UCSD-AML1 (cell line): ENCODE results near the gene DNASE1.

Source experiments
- DNase-seq: peaks from one replicate; lab custom pipeline; 2025; ENCODE audit not compliant: unreplicated experiment; lab: John Stamatoyannopoulos, UW

DNASE1 gene

DNA sequence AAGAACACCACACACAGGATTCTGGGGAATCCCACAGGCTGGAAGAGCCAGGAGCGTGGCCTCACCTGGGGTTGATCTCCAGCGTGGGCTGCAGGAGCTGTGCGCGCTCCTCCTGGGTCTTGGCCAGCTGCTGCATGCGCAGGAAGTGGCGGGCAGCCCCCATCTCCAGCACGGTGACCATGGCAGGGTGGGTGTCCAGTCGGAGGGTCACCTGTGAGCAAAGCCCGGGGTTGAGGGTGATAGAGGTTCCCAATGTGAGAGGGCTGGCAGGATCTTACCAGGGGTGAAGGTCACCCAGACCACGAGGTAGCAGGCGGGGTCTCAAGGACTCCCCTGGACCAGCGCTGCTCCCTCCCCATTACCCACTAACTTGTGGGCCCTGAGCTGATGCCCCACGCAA lies 7.4 kb downstream of the DNASE1 start:
- DNase-seq, result no peak

DNA sequence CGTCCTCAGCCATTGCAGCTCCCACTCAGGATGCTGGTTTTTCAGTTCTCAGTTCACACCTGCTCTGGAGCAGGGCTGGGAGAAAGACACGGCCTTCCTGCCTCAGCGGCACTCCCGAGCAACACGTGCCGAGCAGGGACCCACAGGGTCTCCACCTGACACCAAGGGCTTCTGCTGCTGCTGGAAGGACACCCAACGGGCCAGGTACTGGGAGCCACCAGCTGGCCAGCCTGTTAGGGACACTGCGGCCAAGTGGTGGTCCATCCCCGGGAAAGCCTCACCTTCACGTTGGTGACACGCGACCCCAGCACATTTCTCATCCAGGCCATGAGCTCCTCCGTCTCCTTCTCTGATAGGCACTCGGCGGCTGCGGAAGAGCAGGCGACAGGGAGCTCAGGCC lies 8.1 kb downstream of the DNASE1 start:
- no peak for DNase-seq

DNA sequence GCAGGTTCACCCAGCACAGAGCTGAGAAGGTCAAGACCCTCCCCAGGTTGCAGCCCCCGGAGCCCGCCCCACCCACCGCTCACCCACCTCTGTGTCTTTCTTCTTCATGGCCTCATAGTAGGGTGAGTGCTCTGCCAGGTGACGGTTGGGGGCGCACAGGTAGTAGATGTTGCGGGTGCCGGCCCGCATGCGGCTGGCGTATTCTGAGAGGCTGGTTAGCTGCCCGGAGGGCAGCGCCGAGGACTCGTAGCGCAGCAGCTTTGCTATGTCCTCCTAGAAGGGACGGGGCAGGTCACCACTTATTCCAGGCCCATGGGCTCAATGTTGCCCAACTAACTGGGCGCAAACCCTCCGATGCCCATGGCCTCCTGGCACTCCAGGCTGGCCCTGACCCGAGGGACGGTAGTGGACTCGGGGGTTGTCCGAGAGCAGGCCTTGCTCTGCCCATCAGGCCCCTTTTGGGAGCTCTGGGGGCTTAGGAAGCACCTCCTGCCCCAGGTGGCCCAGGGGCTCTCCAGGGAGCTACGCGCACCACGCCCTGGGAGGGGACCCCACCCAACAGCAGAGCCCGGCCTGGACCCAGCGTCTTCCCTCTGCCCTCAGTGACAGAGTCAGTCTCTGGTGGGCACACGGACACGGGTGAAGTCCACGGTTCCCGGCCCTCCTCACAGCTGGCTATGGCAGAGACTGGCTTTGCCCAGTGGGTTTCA lies 9.9 kb downstream of the DNASE1 start:
- no peak for DNase-seq

DNA sequence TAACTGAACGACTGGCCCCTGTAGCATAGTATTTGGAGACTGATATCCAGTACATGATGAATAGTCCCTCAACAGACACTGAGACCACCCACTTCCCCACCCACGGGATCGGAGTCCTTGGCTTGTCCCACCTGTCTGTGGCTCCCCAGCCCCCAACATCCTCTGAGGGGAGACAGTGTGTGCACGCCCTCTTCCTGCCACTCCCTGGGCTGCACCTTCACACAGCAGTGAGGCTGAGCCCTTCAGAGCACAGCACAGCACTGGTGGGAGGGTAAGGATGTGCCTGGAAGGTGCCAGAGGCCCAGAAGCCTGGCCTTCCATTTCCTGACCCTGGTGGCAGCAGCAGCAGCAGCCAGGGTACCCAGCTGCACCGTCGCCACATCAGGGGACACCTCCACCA lies 11.0 kb downstream of the DNASE1 start:
- no peak for DNase-seq

DNA sequence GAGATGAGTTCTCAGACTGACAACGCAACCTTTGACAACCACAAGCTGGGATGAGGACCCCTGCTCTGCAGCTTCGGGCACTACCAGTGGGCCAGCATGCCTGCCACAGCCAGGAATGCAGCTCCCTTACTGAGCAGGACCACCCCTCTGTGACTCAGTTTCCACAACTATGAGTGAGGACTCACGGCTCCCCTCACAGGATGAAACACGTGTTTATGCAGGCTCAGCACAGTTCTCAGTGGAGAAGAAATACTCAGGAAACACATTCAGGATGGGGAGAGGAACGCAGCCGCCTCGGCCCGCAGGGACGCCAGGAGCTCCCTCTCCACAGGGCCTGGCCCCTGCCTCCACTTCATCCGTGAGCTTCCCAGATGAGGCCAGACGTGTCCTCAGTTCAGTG lies 14.1 kb downstream of the DNASE1 start:
- DNase-seq, result no peak

DNA sequence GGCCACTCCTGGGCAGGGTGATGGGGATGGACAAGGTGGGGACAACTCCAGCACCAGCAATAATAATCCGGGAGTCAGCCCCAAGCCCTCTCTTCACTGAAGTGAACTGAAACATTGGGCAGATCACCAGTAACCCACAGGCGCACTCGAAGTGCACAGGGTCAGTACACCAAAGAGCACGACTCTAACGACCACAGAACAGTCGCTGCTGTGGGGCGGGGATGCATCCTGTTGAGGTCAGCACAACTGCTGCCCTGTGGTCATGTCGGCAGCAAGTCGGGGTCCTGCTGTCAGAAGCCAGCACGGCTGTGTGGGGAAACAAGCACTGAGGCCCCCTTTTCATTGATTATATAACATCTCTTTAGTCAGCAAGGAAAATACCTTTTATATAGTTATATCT lies 14.6 kb downstream of the DNASE1 start:
- DNase-seq, result no peak

DNA sequence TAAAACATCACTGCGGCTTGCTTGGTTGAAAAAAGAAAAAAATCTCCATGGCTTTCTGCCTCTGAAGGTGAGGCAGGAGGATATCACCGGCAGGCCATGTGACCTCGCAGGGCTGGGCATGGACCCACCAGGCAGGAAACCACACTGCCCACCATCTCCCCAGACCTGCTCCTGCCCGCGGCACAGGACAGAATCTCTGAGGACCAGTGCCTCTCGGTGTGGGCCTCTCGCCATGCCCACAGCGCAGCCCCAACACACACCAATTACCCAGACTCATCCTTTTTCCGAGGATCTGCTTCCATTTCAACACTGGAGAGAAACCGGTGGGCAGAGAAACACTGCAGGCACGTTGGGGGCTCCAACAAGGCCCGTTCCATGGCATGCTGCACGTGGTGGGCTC lies 16.2 kb downstream of the DNASE1 start:
- DNase-seq, result no peak

DNA sequence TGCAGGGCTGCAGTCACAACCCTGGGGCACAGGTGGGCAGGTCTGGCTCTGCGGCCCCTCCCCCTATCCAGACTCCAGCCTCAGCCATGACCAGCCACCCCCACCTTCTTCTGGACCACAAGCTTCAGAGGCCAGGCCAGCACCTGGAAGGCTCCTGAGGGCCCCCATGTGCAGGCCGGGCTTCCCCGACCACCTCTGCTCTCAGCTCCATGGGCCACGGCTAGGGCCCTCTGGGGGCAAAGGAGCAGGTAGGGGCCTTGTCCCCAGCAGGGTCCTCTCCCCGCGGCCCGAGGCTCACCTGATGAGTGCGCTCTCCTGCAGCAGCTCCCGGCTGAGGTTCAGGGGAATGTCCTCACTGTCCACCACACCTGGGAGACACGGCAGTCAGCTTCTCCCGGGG lies 16.9 kb downstream of the DNASE1 start:
- no peak for DNase-seq

DNA sequence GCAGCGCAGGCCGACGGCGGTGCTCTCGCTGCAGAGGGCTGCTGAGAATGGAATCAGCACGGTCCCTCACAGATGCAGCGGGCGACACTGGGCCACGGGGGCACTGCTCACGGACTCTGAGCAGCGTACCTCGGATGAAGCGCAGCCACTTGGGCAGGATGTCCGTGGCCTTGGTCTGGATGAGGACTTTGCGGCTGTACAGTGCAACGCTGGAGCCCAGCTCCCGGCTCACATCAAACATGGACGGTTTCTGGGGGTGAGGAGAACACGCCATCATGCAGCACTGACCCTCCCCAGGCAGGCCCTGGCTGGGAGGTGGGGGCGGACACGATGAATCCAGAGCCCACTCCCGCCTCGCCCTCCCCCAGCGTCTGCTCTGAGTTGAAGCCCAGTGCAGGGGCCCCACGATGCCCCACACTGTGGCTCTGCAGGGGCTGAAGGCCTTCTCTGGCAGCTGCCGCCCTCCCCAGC lies 18.1 kb downstream of the DNASE1 start:
- DNase-seq, result no peak

DNA sequence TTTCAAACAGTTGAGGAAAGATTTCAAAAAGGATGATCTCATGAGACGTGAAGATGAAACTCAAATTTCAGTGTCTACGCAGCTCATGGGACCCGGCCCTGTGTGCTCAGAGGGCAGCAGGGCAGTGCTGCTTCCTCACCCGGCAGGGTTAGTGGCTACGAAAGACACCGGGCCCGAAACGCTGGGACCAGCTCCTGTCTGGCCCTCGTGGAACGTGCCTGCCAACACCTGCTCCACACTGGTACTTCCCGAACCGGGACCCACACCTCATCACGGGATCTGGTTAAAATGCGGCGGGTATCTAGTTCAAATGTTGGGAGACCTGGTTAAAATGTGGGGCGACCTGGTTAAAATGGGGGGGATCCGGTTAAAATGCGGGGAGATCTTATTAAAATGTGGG lies 18.7 kb downstream of the DNASE1 start:
- no peak for DNase-seq

DNA sequence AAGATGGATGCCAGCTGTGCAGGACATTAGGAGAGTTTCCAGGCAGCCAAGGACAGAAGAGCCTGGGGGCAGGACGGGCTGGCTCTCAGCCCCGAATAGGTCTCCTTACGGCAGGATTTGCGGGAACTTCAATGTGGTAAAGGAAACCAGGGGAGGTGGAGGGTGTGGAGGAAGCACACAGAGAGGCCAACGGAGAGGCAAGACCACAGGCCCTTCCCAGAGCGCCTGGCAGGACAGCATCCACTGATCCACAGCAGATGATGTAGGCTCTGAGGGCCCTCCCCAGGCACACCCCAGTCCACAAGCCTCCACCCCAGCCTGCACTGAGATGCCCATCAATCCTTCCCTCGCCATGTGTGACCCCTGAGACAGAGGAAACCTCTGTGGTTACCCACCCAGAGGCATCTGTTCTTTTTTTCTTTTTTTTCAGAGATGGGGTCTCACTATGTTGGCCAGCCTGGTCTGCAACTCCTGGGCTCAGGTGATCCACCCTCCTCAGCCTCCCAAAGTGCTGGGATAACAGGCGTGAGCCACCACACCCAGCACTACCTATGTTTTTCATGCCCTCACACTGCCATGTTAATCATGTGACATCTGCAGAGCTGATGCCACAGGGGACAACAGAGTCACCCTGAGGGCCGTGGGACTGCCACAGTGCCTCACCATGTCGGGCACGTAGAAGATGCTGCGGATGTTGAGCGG lies 19.3 kb downstream of the DNASE1 start:
- DNase-seq, result no peak

DNA sequence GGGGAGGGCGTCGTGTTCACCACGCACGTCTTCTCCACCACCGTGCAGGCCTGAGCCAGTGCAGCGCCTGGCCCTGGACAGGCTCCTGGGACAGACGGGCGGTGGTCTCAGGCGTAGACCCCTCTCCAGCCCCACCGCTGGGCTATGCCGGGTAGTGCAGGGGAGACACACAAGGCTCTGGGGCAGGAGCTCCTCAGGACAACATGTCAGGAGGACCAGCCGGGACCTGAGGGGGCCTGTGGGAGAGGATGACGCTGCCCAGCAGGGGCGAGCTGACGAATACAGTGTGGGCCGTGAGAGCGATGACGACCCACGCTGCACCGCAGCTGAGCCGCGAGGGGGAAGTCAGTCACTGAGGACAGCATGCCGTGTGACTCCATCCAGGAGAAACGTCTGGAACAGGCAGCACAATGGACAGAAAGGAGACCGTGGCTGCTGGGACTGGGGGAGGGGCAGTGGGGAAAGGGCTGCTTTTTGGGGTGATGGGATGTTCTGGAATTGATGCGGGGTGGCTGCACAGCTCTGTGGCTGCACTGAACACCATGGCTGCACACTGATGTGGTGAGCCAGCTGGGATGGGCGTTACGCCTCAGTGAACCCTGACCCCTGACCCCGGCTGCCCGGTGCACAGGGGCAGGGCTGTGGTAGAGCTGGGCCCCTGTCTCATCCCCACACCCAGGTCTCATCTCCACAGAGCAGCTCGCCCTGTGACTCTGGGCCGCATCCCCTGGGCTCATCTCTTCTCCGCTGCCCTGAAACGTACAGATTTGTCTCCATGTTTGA lies 20.2 kb downstream of the DNASE1 start:
- DNase-seq, result no peak

DNA sequence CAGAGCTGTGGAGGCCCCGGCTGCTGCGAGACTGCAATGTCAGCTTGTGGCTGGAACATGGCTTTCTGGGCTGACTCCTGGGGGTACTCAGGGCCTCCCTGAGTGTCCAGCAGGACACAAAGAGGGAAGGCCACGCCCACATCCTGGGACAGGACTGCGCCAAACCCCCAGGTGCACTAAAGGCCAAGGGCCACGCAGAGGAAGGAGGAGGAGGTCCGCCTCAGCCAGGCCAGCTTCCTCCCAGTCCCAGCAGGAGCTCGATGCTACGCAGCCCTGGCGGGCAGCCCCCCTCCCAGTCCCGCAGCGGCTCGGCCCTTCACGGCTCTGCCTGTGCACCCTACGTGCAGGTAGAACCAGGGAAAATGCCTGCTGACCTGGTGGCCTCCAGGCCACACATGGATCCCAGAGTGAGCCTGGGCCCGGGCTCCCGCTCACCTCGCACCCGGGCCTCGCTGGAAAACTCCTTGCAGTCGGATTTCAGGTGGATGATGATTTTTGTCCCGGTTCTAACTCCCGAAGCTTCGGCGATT lies 21.2 kb downstream of the DNASE1 start:
- no peak for DNase-seq

DNA sequence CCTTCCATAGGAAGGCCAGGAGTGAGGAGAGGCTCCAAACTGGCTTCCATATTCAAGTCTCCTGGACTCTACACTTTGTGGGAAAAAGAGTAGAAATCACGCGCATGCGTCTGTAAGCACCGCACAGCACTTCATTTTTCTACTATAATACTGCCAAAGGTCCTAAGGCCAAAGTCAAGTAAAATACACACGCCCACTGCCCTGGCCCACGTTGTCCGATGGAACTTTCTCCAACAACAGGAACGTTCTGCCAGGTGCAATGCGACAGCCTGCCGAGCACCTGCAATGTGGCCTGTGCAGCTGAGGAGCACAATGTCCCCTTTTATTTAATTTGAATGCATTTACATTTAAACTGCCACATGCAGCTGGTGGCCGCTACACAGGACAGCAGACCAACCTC lies 23.5 kb downstream of the DNASE1 start:
- no peak for DNase-seq

DNA sequence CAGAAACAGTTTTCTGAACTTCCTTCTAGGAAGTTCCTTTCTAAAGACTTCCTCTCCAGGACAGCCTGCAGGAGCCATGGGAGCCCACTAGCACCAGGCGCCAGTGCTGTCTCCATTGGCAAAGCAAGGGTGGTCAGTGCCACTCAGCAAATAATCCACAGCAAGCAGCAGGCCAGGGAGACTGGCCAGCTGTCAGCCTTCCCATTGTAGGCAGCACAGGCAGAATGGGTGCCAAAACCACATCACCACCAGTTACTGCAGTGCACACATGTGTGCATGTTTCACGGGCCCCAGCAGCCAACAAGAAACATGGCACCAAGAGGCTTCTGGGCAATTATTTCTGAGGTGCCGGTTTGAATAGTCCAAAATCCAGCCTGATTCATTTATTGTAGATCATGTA lies 26.7 kb downstream of the DNASE1 start:
- DNase-seq, result no peak

DNA sequence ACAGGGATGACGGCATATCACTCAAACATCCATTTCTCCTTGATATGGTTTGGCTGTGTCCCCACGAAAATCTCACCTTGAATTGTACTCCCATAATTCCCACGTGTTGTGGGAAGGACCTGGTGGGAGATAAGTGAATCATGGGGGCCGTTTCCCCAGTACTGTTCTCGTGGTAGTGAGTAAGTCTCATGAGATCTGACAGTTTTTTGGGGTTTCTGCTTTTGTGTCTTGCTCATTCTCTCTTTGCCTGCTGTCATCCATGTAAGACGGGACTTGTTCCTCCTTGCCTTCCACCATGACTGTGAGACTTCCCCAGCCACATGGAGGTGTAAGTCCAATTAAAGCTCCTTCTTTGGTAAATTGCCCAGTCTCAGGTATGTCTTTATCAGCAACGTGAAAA lies 32.5 kb downstream of the DNASE1 start:
- no peak for DNase-seq

DNA sequence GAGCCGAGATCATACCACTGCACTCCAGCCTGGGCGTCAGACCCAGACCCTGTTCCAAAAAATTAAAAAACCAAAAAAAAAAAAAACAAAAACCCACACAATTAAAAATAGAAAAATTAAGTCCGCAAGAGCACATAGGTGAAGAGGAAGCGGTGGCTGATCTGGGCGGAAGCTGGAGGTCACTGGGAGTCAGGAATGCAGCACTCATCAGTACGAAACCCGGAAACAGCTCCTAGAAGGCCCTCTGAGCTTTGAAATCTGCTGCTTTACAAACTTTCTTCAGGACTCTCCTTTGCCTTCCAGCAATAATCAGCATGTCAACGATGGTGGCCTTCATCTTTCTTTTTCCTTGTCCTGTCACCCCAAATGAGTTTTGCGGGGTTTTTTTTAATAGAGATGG lies 33.3 kb downstream of the DNASE1 start:
- no peak for DNase-seq

DNA sequence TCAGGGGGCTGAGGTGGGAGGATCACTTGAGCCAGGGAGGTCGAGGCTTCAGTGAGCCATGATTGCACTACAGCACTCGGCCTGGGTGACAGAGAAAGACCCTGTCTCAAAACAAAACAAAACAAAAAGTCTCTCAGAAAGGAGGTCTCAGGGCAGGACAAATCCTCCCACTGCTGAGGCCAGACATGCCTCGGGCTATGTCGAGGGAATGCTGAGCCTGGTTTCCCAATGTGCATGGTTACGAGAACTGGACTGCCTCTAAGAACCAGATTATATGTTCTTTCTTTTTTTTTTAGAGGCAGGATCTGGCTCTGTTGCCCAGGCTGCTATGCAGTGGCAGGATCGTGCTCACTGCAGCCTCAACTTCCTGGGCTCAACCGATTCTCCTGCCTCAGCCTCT lies 35.2 kb downstream of the DNASE1 start:
- no peak for DNase-seq

DNA sequence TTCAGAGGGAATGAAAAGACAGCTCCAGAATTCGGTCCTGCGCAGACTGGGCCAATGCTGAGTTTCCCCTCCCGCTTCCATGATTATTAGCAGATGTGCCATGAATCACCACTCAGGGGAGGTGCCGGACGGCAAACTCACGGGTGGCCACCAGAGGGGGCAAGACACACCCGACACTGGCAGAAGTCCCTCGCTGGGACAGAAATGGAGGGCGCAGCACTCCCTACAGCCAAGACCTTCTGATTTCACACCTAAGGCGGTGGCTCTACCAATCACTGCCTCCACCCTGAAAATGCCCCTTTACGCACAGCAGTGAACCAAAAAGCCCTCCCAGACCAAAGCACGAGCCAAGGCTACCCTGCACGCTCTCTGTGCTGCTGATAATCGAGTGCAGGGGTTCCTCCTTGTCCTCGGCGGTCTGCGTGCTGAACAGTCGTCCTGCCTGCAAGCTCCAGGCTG lies 36.0 kb downstream of the DNASE1 start:
- DNase-seq, result peak; percentile 76

DNA sequence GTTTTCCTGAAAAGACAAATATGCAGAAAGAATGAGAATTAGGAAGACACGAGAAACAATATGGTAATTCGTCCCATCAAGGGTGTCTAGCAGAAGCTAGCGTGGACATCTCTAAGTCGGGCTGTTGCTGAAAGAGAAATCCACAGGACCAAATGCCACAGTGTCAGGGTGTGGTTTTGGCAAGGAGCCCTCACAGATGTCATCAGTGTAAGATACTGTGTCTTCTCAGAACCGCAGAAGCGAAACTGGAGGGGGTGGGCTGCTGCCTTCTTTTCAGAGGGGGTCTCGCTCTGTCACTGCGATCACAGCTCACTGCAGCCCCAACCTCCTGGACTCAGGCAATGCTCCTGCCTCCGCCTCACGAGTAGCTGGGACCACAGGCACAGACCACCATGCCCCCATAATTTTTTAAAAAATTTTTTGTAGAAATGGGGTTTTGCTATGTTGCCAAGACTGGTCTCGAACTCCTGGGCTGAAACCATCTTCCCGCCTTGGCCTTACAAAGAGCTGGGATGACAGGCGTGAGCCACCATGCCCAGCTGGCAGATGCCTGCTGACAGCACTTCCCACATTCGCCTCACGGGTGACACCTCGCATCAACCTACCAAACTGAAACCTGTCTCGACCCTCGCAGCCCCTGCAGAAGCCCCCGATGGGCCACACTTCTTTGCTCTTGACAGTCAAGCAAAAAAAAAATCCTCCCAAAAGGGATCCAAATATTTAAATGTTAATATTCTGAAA lies 36.7 kb downstream of the DNASE1 start:
- DNase-seq, result no peak

DNA sequence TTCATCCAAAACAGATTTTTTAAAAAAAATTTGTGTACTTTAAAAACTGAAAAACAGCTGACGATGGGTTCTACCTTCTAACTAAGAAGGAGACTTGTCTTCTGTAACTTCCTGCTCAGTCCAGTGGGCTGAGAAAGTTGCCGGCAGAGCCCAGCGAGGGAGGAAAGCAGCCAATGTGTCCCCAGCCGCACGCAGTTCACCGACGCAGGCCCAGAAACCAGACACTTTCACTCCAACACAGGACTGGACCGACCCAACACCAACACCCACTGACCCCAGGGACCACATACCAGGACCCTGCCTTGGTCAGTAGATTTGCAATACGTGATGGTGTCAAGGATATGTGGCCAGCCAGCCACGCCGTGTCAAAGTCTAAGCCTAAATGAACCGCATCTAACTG lies 37.3 kb downstream of the DNASE1 start:
- no peak for DNase-seq
